RWPE2 (cell line): Measurements from ENCODE around the gene RBBP6.
"Not testable (repeated sequence)": the region's sequence is repeated elsewhere in the genome, so short reads cannot be mapped to it uniquely, and the experiment has no call there.

Experiments used
- ATAC-seq: fragments of 200-7000 bp; cut with Tn5 transposase; 3 replicates; pipeline ENCODE4 v1.9.1; 2021; ENCODE audit warnings: low read depth
- DNase-seq: peaks from one replicate; pipeline ENCODE4 v3.0.0-alpha.2; 2020; ENCODE audit warnings: low spot score
- H3K27ac ChIP-seq: fragments of 450-650 bp; 2 replicates; pipeline ENCODE4 v1.5.1; 2017; ENCODE audit warnings: mild to moderate bottlenecking; ENCODE audit not compliant: poor library complexity, severe bottlenecking
- H3K27me3 ChIP-seq: fragments of 250-450 bp; sonication (Bioruptor Pico); 2 replicates; pipeline ENCODE4 v1.5.1; 2021; ENCODE audit warnings: mild to moderate bottlenecking, moderate library complexity; ENCODE audit not compliant: insufficient read depth, poor library complexity, severe bottlenecking
- H3K36me3 ChIP-seq: fragments of 250-450 bp; sonication (Bioruptor Pico); 2 replicates; pipeline ENCODE4 v1.5.1; 2020; ENCODE audit warnings: low read depth, mild to moderate bottlenecking, moderate library complexity
- H3K4me1 ChIP-seq: fragments of 250-450 bp; sonication (Bioruptor Pico); 2 replicates; pipeline ENCODE4 v1.5.1; 2021; ENCODE audit warnings: mild to moderate bottlenecking, moderate library complexity; ENCODE audit not compliant: insufficient read depth, poor library complexity, severe bottlenecking
- H3K4me3 ChIP-seq: fragments of 250-450 bp; sonication (Bioruptor Pico); 2 replicates; pipeline ENCODE4 v1.5.1; 2021; ENCODE audit warnings: mild to moderate bottlenecking, moderate library complexity; ENCODE audit not compliant: severe bottlenecking
- H3K9me3 ChIP-seq: fragments of 250-450 bp; sonication (Bioruptor Pico); 2 replicates; pipeline ENCODE4 v1.5.1; 2021; ENCODE audit warnings: mild to moderate bottlenecking, moderate library complexity; ENCODE audit not compliant: severe bottlenecking
- CTCF ChIP-seq: fragments of 450-650 bp; IDR thresholded peaks from one replicate; pipeline ENCODE4 v1.5.1; 2017; ENCODE audit warnings: mild to moderate bottlenecking, moderate library complexity; ENCODE audit not compliant: poor library complexity, severe bottlenecking

RBBP6 gene

GRCh38 chr16:24571096-24571495 is 31.7 kb downstream of the RBBP6 start:
- Histone ChIP-seq H3K36me3 (peaks cover 71% of the 10 kb centered on the region), H3K4me1 (no peaks in the 10 kb centered on the region), H3K9me3 (no peaks in the 10 kb centered on the region), H3K27ac (no peak overlapping the region), H3K4me3 (no peak overlapping the region), H3K27me3 (no peaks in the 10 kb centered on the region)
- no peak for TF ChIP-seq CTCF
- DNase-seq (no peak), ATAC-seq (no peak)

- peaks cover 61% of the 10 kb centered on the region for H3K36me3 ChIP-seq
- no peak for TF ChIP-seq CTCF
- no peaks in the 10 kb centered on the region for H3K27me3 ChIP-seq
- no peaks in the 10 kb centered on the region for H3K4me1 ChIP-seq
- H3K27ac ChIP-seq: no peak overlapping the region
- H3K4me3 ChIP-seq: no peak overlapping the region
- no peak for DNase-seq
- no peaks in the 10 kb centered on the region for H3K9me3 ChIP-seq
- no peak for ATAC-seq
Observed at GRCh38 chr16:24572069-24572468, 32.7 kb downstream of the RBBP6 start.

- no peak for TF ChIP-seq CTCF
- peaks cover 50% of the 10 kb centered on the region for H3K36me3 ChIP-seq
- H3K4me1 ChIP-seq: no peaks in the 10 kb centered on the region
- DNase-seq: no peak
- H3K4me3 ChIP-seq: no peak overlapping the region
- H3K9me3 ChIP-seq: no peaks in the 10 kb centered on the region
- ATAC-seq: no peak
- no peaks in the 10 kb centered on the region for H3K27me3 ChIP-seq
- no peak overlapping the region for H3K27ac ChIP-seq
Observed at GRCh38 chr16:24573141-24573540, 33.8 kb downstream of the RBBP6 start.

- DNase-seq, H3K27ac ChIP-seq, H3K9me3 ChIP-seq, H3K4me1 ChIP-seq, ATAC-seq, H3K27me3 ChIP-seq, H3K4me3 ChIP-seq: not testable (repeated sequence)
- peaks cover 34% of the 10 kb centered on the region for H3K36me3 ChIP-seq
Observed at GRCh38 chr16:24574515-24575485, 35.4 kb downstream of the RBBP6 start.

GRCh38 chr16:24575791-24576190 is 36.4 kb downstream of the RBBP6 start:
- ATAC-seq, H3K9me3 ChIP-seq, H3K4me3 ChIP-seq, H3K4me1 ChIP-seq, H3K27ac ChIP-seq, H3K27me3 ChIP-seq, DNase-seq: not testable (repeated sequence)
- peaks cover 24% of the 10 kb centered on the region for H3K36me3 ChIP-seq

GRCh38 chr16:24577167-24577566 is 37.8 kb downstream of the RBBP6 start:
- Histone ChIP-seq H3K27me3 (no peaks in the 10 kb centered on the region), H3K4me1 (no peaks in the 10 kb centered on the region), H3K9me3 (no peaks in the 10 kb centered on the region), H3K4me3 (no peak overlapping the region), H3K36me3 (peaks cover 10% of the 10 kb centered on the region), H3K27ac (no peak overlapping the region)
- ATAC-seq: no peak
- no peak for DNase-seq
- no peak for TF ChIP-seq CTCF
